Glutamatergic neuron (in vitro differentiated cells): ENCODE data around the gene ATG10. TPM values are rescaled to one million over a fixed set of nuclear protein-coding genes. Genes with fewer than 3 reads are reported as not detected.

ENCODE experiments used
- DNase-seq: peaks from one replicate; pipeline ENCODE4 v3.0.0; 2022
- H3K27ac Mint-ChIP-seq: one replicate; pipeline ENCODE4 v1.8.0; 2020; ENCODE audit warnings: mild to moderate bottlenecking, mixed read lengths, inconsistent platforms; ENCODE audit not compliant: unreplicated experiment
- H3K27me3 Mint-ChIP-seq: one replicate; pipeline ENCODE4 v1.8.0; 2020; ENCODE audit warnings: mild to moderate bottlenecking, moderate library complexity, mixed read lengths, inconsistent platforms; ENCODE audit not compliant: unreplicated experiment
- H3K36me3 Mint-ChIP-seq: one replicate; pipeline ENCODE4 v1.8.0; 2020; ENCODE audit warnings: mild to moderate bottlenecking, mixed read lengths, inconsistent platforms; ENCODE audit not compliant: unreplicated experiment
- H3K4me1 Mint-ChIP-seq: one replicate; pipeline ENCODE4 v1.8.0; 2020; ENCODE audit warnings: mild to moderate bottlenecking, low read depth, mixed read lengths, inconsistent platforms; ENCODE audit not compliant: unreplicated experiment
- H3K4me3 Mint-ChIP-seq: one replicate; pipeline ENCODE4 v1.8.0; 2020; ENCODE audit warnings: mild to moderate bottlenecking, mixed read lengths, inconsistent platforms; ENCODE audit not compliant: unreplicated experiment
- H3K9me3 Mint-ChIP-seq: one replicate; pipeline ENCODE4 v1.8.0; 2020; ENCODE audit warnings: mild to moderate bottlenecking, moderate library complexity, mixed read lengths, inconsistent platforms; ENCODE audit not compliant: unreplicated experiment
- CTCF ChIP-seq: fragments of 200-600 bp; sonication (generic); IDR thresholded peaks from one replicate; pipeline ENCODE4 v1.5.0; 2021; ENCODE audit not compliant: partially characterized antibody, unreplicated experiment
- total RNA-seq: library from RNA; stranded (reverse); fragmentation: NEBNext Ultra II Directional; extraction: Animal tissue kit (Norgen Biotek cat#: 25700); gene quantifications from one replicate; pipeline ENCODE4 v1.2.1, GENCODE V29; 2021; ENCODE audit not compliant: unreplicated experiment

Gene ATG10
- total RNA-seq, 1 donor from 2014 or later: 12.1 TPM

- DNase-seq: no peak
- Mint-ChIP-seq H3K9me3 (no peaks in the 10 kb centered on the region), H3K27me3 (no peaks in the 10 kb centered on the region), H3K4me1 (peaks cover 4% of the 10 kb centered on the region), H3K27ac (no peak overlapping the region), H3K4me3 (no peak overlapping the region), H3K36me3 (no peaks in the 10 kb centered on the region)
- no peak for TF ChIP-seq CTCF
These were observed 324.2 kb downstream of the ATG10 start for GRCh38 chr5:82295959-82296531.

GRCh38 chr5:82296929-82297328 is 325.1 kb downstream of the ATG10 start:
- Mint-ChIP-seq H3K9me3 (no peaks in the 10 kb centered on the region), H3K27me3 (no peaks in the 10 kb centered on the region), H3K4me3 (no peak overlapping the region), H3K27ac (no peak overlapping the region), H3K36me3 (no peaks in the 10 kb centered on the region), H3K4me1 (peaks cover 4% of the 10 kb centered on the region)
- DNase-seq: no peak
- no peak for TF ChIP-seq CTCF

- Mint-ChIP-seq H3K27ac (no peak overlapping the region), H3K9me3 (no peaks in the 10 kb centered on the region), H3K4me3 (no peak overlapping the region), H3K36me3 (no peaks in the 10 kb centered on the region), H3K4me1 (peaks cover 4% of the 10 kb centered on the region), H3K27me3 (no peaks in the 10 kb centered on the region)
- no peak for DNase-seq
- TF ChIP-seq CTCF: no peak
These were observed 325.9 kb downstream of the ATG10 start for GRCh38 chr5:82297711-82298110.

- TF ChIP-seq CTCF: no peak
- no peak for DNase-seq
- H3K9me3 Mint-ChIP-seq: no peaks in the 10 kb centered on the region
- peaks cover 4% of the 10 kb centered on the region for H3K4me1 Mint-ChIP-seq
- no peak overlapping the region for H3K4me3 Mint-ChIP-seq
- H3K36me3 Mint-ChIP-seq: no peaks in the 10 kb centered on the region
- H3K27me3 Mint-ChIP-seq: no peaks in the 10 kb centered on the region
- H3K27ac Mint-ChIP-seq: no peak overlapping the region
These were observed 326.8 kb downstream of the ATG10 start for GRCh38 chr5:82298668-82299067.

GRCh38 chr5:82301190-82301589 is 329.4 kb downstream of the ATG10 start:
- no peaks in the 10 kb centered on the region for H3K9me3 Mint-ChIP-seq
- no peak for DNase-seq
- no peak for TF ChIP-seq CTCF
- no peak overlapping the region for H3K27ac Mint-ChIP-seq
- H3K36me3 Mint-ChIP-seq: no peaks in the 10 kb centered on the region
- H3K4me1 Mint-ChIP-seq: no peaks in the 10 kb centered on the region
- H3K4me3 Mint-ChIP-seq: no peak overlapping the region
- H3K27me3 Mint-ChIP-seq: no peaks in the 10 kb centered on the region

Other genes starting within 250 kb of the ATG10 start
- 146 TPM for gene SSBP2, start 220.9 kb upstream of the ATG10 start, total RNA-seq